Common myeloid progenitor, CD34-positive (primary cell): ENCODE data around the gene CHMP3.
"Not testable (repeated sequence)": the region's sequence is repeated elsewhere in the genome, so short reads cannot be mapped to it uniquely, and the experiment has no call there.

Experiments used
- CTCF ChIA-PET: fragments of 350-600 bp; sonication (Branson Sonifier 250); formaldehyde crosslinking; loops from one replicate; lab custom pipeline; 2021; ENCODE audit warnings: antibody characterized with exemption; lab: Charles Lee
- POLR2A ChIA-PET: fragments of 350-600 bp; sonication (Branson Sonifier 250); formaldehyde crosslinking; loops from one replicate; lab custom pipeline; 2021; ENCODE audit warnings: antibody characterized with exemption; lab: Charles Lee
- DNase-seq, 3 donors: peaks; one replicate each; pipeline versions ENCODE4 v3.0.0 to v3.0.0-alpha.2; 2013
- H3K27ac ChIP-seq, 2 experiments: 1 replicate in 1 of 2; 2 replicates in 1 of 2; pipeline ENCODE4 v1.7.0; 2013; ENCODE audit warnings: inconsistent platforms in 2 of 2, low read length in 2 of 2, mild to moderate bottlenecking in 2 of 2, low read depth in 1 of 2, moderate library complexity in 1 of 2; ENCODE audit not compliant: severe bottlenecking in 2 of 2, insufficient read depth in 1 of 2, poor library complexity in 1 of 2
- H3K27me3 ChIP-seq, 5 experiments: replicated peaks in 2 of 5; 1 replicate in 3 of 5; 2 replicates in 2 of 5; pipeline versions ENCODE4 v1.6.1 to v1.7.0; 2013; ENCODE audit warnings: low read length in 4 of 5, mild to moderate bottlenecking in 2 of 5, moderate library complexity in 2 of 5, inconsistent platforms in 1 of 5; ENCODE audit not compliant: insufficient read depth in 5 of 5, control insufficient read depth in 4 of 5
- H3K36me3 ChIP-seq, 4 experiments: 1 replicate in 2 of 4; 2 replicates in 2 of 4; pipeline versions ENCODE4 v1.6.1 to v1.7.0; 2013; ENCODE audit warnings: low read length in 3 of 4, control low read depth in 1 of 4, mild to moderate bottlenecking in 1 of 4; ENCODE audit not compliant: control insufficient read depth in 4 of 4, insufficient read depth in 4 of 4
- H3K4me1 ChIP-seq, 4 experiments: 1 replicate in 3 of 4; 2 replicates in 1 of 4; pipeline versions ENCODE4 v1.6.1 to v1.7.1; 2013; ENCODE audit warnings: low read length in 3 of 4, mild to moderate bottlenecking in 3 of 4, control low read depth in 1 of 4, inconsistent platforms in 1 of 4, moderate library complexity in 1 of 4; ENCODE audit not compliant: control insufficient read depth in 4 of 4, insufficient read depth in 4 of 4; ENCODE audit errors: control extremely low read depth in 1 of 4
- H3K4me3 ChIP-seq, 7 experiments: 1 replicate in 4 of 7; 2 replicates in 3 of 7; pipeline versions ENCODE4 v1.5.1 to v1.7.0; 2013; ENCODE audit warnings: mild to moderate bottlenecking in 7 of 7, low read length in 6 of 7, moderate library complexity in 6 of 7, inconsistent platforms in 2 of 7, low read depth in 2 of 7, control low read depth in 1 of 7; ENCODE audit not compliant: insufficient read depth in 4 of 7, control insufficient read depth in 1 of 7; ENCODE audit errors: extremely low read depth in 1 of 7
- H3K9me3 ChIP-seq, 5 experiments: 1 replicate in 4 of 5; 2 replicates in 1 of 5; pipeline versions ENCODE4 v1.6.1 to v1.7.1; 2013; ENCODE audit warnings: low read length in 4 of 5, mild to moderate bottlenecking in 2 of 5, inconsistent platforms in 1 of 5, low read depth in 1 of 5, moderate library complexity in 1 of 5; ENCODE audit not compliant: control insufficient read depth in 4 of 5, insufficient read depth in 2 of 5; ENCODE audit errors: control extremely low read depth in 1 of 5
- WGBS: methylation state at CpG from one replicate; pipeline ENCODE4 v1.1.5; 2013; ENCODE audit not compliant: insufficient coverage; 5-methylcytosine and 5-hydroxymethylcytosine counted together

The CHMP3 gene

DNA sequence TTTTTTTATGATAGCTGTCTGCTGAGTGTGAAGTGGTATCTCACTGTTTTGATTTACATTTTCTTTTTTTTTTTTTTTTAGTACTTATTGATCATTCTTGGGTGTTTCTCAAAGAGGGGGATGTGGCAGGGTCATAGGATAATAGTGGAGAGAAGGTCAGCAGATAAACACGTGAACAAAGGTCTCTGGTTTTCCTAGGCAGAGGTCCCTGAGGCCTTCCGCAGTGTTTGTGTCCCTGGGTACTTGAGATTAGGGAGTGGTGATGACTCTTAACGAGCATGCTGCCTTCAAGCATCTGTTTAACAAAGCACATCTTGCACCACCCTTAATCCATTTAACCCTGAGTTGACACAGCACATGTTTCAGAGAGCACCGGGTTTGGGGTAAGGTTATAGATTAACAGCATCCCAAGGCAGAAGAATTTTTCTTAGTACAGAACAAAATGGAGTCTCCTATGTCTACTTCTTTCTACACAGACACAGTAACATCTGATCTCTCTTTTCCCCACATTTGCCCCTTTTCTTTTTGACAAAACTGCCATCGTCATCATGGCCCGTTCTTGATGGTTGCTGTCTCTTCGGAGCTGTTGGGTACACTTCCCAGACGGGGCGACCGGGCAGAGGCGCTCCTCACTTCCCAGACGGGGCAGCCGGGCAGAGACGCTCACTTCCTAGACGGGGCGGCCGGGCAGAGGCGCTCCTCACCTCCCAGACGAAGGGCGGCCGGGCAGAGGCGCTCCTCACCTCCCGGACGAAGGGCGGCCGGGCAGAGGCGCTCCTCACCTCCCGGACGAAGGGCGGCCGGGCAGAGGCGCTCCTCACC is 18.8 kb downstream of the CHMP3 start:
- H3K4me1 ChIP-seq, H3K4me3 ChIP-seq, H3K27ac ChIP-seq, CTCF ChIA-PET, POLR2A ChIA-PET, DNase-seq, H3K27me3 ChIP-seq: not testable (repeated sequence)
- H3K36me3 ChIP-seq: peaks cover 4 to 28% (median 5%) of the 10 kb centered on the region in 4 experiments
- H3K9me3 ChIP-seq: peaks cover 0 to 28% (median 8%) of the 10 kb centered on the region in 5 experiments
- WGBS: 100% methylated on average over 11 of the region's 32 CpGs

- H3K4me3 ChIP-seq: no peak overlapping the region
- H3K36me3 ChIP-seq: peaks cover 4 to 21% (median 6%) of the 10 kb centered on the region in 4 experiments
- CTCF ChIA-PET: no interaction called here
- no peaks in the 10 kb centered on the region for H3K27me3 ChIP-seq
- POLR2A ChIA-PET: no interaction called here
- no peak for DNase-seq
- no CpG with 5 or more reads among the region's 2 CpGs for WGBS
- H3K27ac ChIP-seq: no peak overlapping the region
- no peaks in the 10 kb centered on the region for H3K4me1 ChIP-seq
- peaks cover 0 to 22% (median 8%) of the 10 kb centered on the region in 5 experiments for H3K9me3 ChIP-seq
Observed at GRCh38 chr2:86543793-86544192, 19.4 kb downstream of the CHMP3 start.

GRCh38 chr2:86543335-86543734 is 19.9 kb downstream of the CHMP3 start:
- Histone ChIP-seq H3K36me3 (peaks cover 4 to 21% (median 6%) of the 10 kb centered on the region in 4 experiments), H3K27ac (no peak overlapping the region), H3K9me3 (peaks cover 0 to 20% (median 8%) of the 10 kb centered on the region in 5 experiments), H3K4me3 (no peak overlapping the region), H3K4me1 (no peaks in the 10 kb centered on the region), H3K27me3 (no peaks in the 10 kb centered on the region)
- ChIA-PET CTCF (no interaction called here), POLR2A (no interaction called here)
- whole genome bisulfite sequencing: 97% methylated on average over 2 of the region's 2 CpGs
- no peak for DNase-seq

GRCh38 chr2:86542814-86543213 is 20.4 kb downstream of the CHMP3 start:
- whole genome bisulfite sequencing: no CpG with 5 or more reads among the region's 1 CpG
- Histone ChIP-seq H3K9me3 (peaks cover 0 to 19% (median 8%) of the 10 kb centered on the region in 5 experiments), H3K4me1 (no peaks in the 10 kb centered on the region), H3K4me3 (no peak overlapping the region), H3K27me3 (no peaks in the 10 kb centered on the region), H3K27ac (no peak overlapping the region), H3K36me3 (peaks cover 4 to 21% (median 5%) of the 10 kb centered on the region in 4 experiments)
- POLR2A ChIA-PET: no interaction called here
- no peak for DNase-seq
- CTCF ChIA-PET: no interaction called here

GRCh38 chr2:86541334-86541733 is 21.9 kb downstream of the CHMP3 start:
- no peak for DNase-seq
- Histone ChIP-seq H3K9me3 (peaks cover 2 to 14% (median 6%) of the 10 kb centered on the region in 5 experiments), H3K4me3 (no peak overlapping the region), H3K36me3 (peaks cover 0 to 14% (median 1%) of the 10 kb centered on the region in 4 experiments), H3K4me1 (no peaks in the 10 kb centered on the region), H3K27ac (no peak overlapping the region), H3K27me3 (no peaks in the 10 kb centered on the region)
- ChIA-PET CTCF (interaction anchor here (1.4 kb wide), 1 partner anchor 12 kb away, joined by 3 read pairs; no protein-coding TSS in a partner anchor), POLR2A (interaction anchor here (0.6 kb wide), 1 partner anchor 70 kb away, joined by 3 read pairs; no protein-coding TSS in a partner anchor)
- WGBS: 100% methylated on average over 1 of the region's 2 CpGs

- CTCF ChIA-PET: no interaction called here
- WGBS: 92% methylated on average over 2 of the region's 3 CpGs
Observed at GRCh38 chr2:86533589-86533988, 29.7 kb downstream of the CHMP3 start.

More at GRCh38 chr2:86533589-86533988, 29.7 kb downstream of the CHMP3 start:
- Histone ChIP-seq H3K27ac (no peak overlapping the region), H3K4me1 (no peaks in the 10 kb centered on the region), H3K4me3 (no peak overlapping the region), H3K36me3 (peaks cover 3 to 17% (median 6%) of the 10 kb centered on the region in 4 experiments), H3K27me3 (no peaks in the 10 kb centered on the region), H3K9me3 (peaks cover 2 to 29% (median 10%) of the 10 kb centered on the region in 5 experiments)
- POLR2A ChIA-PET: no interaction called here
- DNase-seq: no peak
